Measurements from ENCODE around the gene PIK3CG. TPM values are rescaled to one million over a fixed set of nuclear protein-coding genes. Genes with fewer than 3 reads are reported as not detected.
A peak's percentile ranks its signal among the peaks of the same experiment; 100 is the strongest.
"Not testable (repeated sequence)": the region's sequence is repeated elsewhere in the genome, so short reads cannot be mapped to it uniquely, and the experiment has no call there.

PIK3CG gene
- total and polyA plus RNA-seq, 3 donors from 2014 or later, result 6.5 to 10.3 (median 9.3) TPM

DNA sequence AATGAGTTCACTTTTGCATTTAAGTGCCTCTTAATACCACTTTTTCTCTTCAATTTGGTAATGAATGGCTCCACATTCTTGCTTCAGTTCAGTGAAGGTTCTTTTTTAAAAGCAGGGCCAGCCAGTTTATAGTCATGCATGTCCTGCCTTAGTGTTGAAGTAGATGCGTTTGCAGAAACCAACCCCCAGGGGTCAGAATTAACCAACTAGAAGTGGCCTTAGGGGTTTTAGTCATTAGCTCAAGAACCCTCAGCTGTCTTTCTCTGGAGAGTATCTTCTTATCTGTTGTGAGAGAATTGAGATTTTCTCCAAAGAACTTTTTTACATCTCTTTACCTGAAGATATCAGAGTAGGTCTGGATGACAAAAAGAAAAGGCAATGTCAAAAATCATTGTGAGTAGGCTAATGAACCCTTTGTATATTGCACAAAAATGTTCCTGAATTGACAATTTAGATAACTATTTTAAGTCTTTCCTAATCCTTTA lies 82.2 kb downstream of the PIK3CG start:
- Histone ChIP-seq H3K27me3 (no peaks in the 10 kb centered on the region), H3K27ac (no peak overlapping the region), H3K36me3 (ENCODE audit: low read depth, missing control alignments) (no peaks in the 10 kb centered on the region), H3K4me3 (no peak overlapping the region), H3K9me3 (no peaks in the 10 kb centered on the region), H3K4me1 (no peaks in the 10 kb centered on the region)
- intact Hi-C loops (cut with DNase I; ENCODE audit: low total_unique reads), result loop anchor here (5.0 kb wide), 1 partner anchor 200 kb away; no protein-coding TSS in a partner anchor
- 28 to 44% methylated on average over 1 of the region's 1 CpG for WGBS, 2 donors
- TF ChIP-seq POLR2A (IDR thresholded peaks at IDR 0.05) (no peak), CTCF (IDR thresholded peaks at IDR 0.05) (peak; percentile 68 to 79 (median 75))
- peak; percentile 85 for DNase-seq

DNA sequence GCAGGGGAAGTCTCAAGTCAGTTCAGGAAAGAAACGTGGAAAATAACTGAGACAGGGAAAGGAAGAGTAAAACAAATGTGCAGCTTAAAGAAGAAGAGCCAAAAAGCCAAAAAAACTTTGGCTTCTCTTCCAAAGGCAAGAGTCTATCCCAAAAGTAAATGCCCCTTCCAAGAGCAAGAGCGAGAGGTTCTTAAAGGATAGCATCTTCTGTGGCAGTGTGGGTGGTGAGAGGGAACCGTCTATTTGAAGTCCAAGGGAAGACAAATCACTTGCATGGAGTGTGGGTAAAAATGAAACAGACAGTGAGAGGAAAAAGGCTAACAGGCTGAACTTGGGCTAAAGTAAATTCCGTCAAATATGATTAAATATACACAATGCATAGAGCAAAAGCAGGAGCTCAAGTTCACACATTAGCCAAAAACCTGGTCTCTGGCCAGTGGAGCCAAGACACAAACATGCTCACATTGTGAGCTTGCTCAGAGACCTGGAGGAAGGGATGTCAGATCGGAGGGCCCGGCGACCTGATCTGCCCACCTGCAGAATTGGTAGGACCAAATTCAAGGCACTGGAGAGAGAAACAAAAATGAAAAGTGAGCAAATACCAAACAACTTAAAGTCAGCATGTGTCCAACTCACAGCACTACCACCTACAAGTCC lies 87.0 kb downstream of the PIK3CG start:
- intact Hi-C loops (cut with DNase I; ENCODE audit: low total_unique reads), result no loop called here
- WGBS, 2 donors, result 76 to 78% methylated on average over 7 of the region's 7 CpGs
- H3K27ac ChIP-seq, result no peak overlapping the region

DNA sequence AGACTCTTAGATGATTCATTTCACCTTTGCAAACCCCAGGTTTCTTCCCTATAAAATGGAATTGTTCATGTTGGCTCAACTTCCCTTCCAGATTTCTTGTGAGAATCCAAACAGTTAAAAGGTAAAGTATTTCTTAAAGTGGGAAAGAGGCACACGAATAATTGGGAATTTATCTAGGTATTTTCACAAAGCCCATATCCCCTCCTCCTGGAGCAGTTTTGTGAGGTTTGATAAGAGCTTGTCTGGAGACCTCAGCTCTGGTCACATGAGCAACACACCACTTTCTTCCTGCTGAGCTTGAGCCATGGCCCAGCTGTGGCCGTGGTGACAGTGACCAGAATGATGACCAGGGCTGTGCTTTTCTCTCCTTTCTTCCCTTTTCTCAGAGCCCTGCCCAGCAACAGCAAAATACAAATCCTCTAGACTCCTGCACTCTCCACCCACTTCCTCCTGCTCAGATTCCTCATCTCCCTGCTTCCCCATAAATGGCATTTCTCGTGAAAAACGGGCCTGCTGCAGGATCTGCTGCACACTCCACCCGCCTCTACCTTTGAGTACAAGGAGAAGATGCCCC lies 87.7 kb downstream of the PIK3CG start:
- Histone ChIP-seq H3K27ac (no peak overlapping the region), H3K27me3 (no peaks in the 10 kb centered on the region), H3K4me1 (no peaks in the 10 kb centered on the region), H3K36me3 (ENCODE audit: low read depth, missing control alignments) (no peaks in the 10 kb centered on the region), H3K4me3 (no peak overlapping the region), H3K9me3 (no peaks in the 10 kb centered on the region)
- TF ChIP-seq CTCF (IDR thresholded peaks at IDR 0.05) (no peak), POLR2A (IDR thresholded peaks at IDR 0.05) (no peak)
- no peak for DNase-seq
- WGBS, 2 donors, result 37 to 38% methylated on average over 5 of the region's 5 CpGs
- intact Hi-C loops (cut with DNase I; ENCODE audit: low total_unique reads), result no loop called here

More for the DNA sequence above, 87.0 kb downstream of the PIK3CG start:
- Histone ChIP-seq H3K36me3 (ENCODE audit: low read depth, missing control alignments) (no peaks in the 10 kb centered on the region), H3K4me3 (no peak overlapping the region), H3K4me1 (no peaks in the 10 kb centered on the region), H3K27me3 (no peaks in the 10 kb centered on the region), H3K9me3 (no peaks in the 10 kb centered on the region)
- DNase-seq, result no peak
- no peak for TF ChIP-seq POLR2A (IDR thresholded peaks at IDR 0.05)
- TF ChIP-seq CTCF (IDR thresholded peaks at IDR 0.05), result no peak

- intact Hi-C loops (cut with DNase I; ENCODE audit: low total_unique reads), result no loop called here
- H3K9me3 ChIP-seq, result no peaks in the 10 kb centered on the region
- WGBS, 2 donors, result 80 to 100% methylated on average over 2 of the region's 2 CpGs
- TF ChIP-seq CTCF (IDR thresholded peaks at IDR 0.05), result no peak
- no peak for TF ChIP-seq POLR2A (IDR thresholded peaks at IDR 0.05)
- H3K4me1 ChIP-seq, result no peaks in the 10 kb centered on the region
- no peaks in the 10 kb centered on the region for H3K36me3 ChIP-seq (ENCODE audit: low read depth, missing control alignments)
- no peaks in the 10 kb centered on the region for H3K27me3 ChIP-seq
- DNase-seq, result no peak
- H3K4me3 ChIP-seq, result no peak overlapping the region
- no peak overlapping the region for H3K27ac ChIP-seq
Measured at GRCh38 chr7:106954840-106955239, 89.8 kb downstream of the PIK3CG start.

DNA sequence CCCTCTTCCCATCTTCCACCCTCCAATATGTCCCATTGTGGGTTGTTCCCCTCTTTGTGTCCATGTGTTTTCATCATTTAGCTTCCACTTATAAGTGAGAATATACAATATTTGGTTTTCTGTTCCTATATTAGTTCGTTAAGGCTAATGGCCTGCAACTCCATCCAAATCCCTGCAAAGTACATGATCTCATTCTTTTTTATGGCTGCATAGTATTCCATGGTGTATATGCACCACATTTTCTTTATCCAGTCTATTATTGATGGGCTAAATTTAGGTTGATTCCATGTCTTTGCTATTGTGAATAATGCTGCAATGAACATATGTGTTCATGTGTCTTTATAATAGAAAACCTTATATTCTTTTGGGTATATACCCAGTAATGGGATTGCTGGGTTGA lies 90.8 kb downstream of the PIK3CG start:
- H3K36me3 ChIP-seq (ENCODE audit: low read depth, missing control alignments); DNase-seq; H3K27ac ChIP-seq; H3K9me3 ChIP-seq; H3K27me3 ChIP-seq; intact Hi-C loops (cut with DNase I; ENCODE audit: low total_unique reads); H3K4me1 ChIP-seq; H3K4me3 ChIP-seq: not testable (repeated sequence)
- WGBS, 2 donors, result 88% methylated on average over 1 of the region's 1 CpG

Other genes with a start within 250 kb of the PIK3CG start
- 10 to 100 TPM; 33.9 to 38.0 TPM for gene CCDC71L, start 204.1 kb upstream of the PIK3CG start, total RNA-seq
- 10.0 TPM for gene CCDC71L, start 204.1 kb upstream of the PIK3CG start, polyA plus RNA-seq (ENCODE audit: insufficient read depth, low read depth, low replicate concordance)
- 10 to 100 TPM; 66.3 to 81.8 TPM for gene PRKAR2B, start 179.4 kb downstream of the PIK3CG start, total RNA-seq
- gene PRKAR2B, start 179.4 kb downstream of the PIK3CG start, polyA plus RNA-seq (ENCODE audit: insufficient read depth, low read depth, low replicate concordance), result 51.7 TPM